HG03469 (cell line): ENCODE data around the gene ABHD5.

ENCODE experiments used
- ATAC-seq: cut with Tn5 transposase; IDR thresholded peaks from one replicate; pipeline ENCODE4 v1.9.1; 2021; ENCODE audit warnings: mild to moderate bottlenecking, moderate library complexity, moderate number of reproducible peaks; ENCODE audit not compliant: unreplicated experiment

ABHD5 gene

DNA sequence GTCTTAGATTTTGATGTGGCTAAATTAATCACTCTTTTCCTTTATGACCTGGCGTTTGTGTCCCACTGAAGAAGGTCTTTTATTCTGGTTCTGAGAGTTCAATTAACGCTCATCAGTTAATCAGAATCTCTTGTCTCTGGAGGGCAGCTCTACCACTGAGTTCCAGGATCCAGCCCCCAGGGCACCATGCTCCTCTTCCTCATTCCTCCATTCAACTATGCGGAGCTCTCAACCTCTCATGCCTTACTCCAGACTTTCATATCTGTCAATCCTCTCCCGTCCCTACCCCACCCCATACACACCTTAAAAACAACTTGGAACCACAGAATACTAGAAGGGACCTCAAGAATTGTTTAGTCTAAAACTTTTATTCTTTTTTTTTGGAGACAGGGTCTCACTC, 4.8 kb upstream of the ABHD5 start:
- no peak for ATAC-seq

DNA sequence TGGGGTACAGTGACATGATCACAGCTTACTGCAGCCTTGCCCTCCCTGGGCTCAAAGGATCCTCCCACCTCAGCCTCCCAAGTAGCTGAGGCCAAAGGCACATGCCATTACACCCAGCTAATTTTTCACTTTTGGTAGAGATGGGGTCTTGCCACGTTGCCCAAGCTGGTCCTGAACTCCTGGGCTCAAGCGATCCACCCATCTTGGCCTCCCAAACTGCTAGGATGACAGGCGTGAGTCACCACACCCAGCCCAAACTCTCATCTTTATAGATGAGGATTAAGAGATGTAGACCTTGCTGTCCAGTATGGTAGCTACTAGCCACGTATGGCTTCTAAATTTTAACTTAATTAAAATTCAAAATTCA, 4.4 kb upstream of the ABHD5 start:
- no peak for ATAC-seq

DNA sequence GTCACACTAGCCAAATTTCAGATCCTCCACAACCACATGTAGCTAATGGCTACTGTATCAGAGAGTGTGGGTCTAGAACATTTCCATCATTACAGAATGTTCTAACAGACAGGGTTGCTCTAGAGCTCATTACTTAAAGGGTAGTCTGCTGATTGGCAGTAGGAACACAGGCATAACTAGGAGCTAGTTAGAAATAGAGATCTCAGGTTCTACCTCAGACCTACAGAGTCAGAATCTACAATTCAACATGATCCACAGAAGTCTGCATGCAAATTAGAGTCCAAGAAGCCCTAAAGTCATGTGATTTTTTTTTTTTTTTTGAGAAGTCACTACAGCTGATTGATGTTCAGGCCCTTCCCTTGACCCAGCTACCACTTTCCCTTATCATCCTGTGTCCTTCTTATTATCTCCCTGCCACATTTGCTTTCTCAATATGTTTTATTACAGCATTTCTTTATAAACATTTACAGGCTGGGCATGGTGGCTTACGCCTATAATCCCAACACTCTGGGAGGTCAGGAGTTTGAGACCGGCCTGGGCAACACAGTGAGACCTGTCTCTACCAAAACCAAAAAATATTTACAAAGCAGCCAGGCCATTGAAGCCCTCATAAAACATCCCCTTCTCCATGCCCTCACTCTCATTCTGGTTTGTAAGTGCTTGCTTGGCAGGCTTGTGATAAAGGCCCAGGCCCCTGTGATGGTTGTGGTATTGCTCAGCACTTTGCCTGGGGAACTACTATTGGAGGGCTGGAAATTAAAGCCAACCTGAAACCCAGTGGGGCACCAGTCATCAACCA, 3.8 kb upstream of the ABHD5 start:
- ATAC-seq = no peak

DNA sequence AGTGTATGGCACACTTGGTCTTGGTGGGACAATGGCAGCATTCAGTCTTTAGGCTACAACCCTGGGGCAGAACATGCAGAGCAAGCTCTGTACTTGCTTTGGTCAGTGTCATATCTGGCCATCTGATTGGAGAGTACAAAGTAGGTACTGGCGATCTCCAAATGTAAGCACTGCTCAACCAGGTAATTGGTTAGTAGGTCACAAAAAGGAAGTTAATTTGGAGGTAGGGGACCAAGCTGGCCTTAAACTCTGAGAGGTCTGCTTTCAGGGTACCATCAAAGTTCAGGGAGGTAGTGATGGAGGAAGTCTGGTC, 3.3 kb upstream of the ABHD5 start:
- no peak for ATAC-seq

DNA sequence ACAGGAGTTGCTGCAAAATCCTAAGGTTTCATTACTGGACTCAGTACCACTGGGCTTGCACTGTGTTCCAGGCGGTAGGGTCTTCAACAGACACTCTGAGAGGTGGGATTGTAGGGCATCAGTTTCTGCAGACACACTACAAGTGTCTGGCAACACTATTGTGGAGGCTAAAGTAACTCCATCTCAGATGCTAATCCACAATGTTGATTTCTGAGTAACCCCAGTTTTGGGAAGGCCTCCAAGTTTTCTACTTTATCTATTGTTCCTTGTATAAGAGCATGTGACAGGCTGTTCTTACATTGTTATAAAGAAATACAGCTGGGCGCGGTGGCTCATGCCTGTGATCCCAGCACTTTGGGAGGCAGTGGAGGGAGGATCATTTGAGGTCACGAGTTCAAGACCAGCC, 2.5 kb upstream of the ABHD5 start:
- no peak for ATAC-seq

DNA sequence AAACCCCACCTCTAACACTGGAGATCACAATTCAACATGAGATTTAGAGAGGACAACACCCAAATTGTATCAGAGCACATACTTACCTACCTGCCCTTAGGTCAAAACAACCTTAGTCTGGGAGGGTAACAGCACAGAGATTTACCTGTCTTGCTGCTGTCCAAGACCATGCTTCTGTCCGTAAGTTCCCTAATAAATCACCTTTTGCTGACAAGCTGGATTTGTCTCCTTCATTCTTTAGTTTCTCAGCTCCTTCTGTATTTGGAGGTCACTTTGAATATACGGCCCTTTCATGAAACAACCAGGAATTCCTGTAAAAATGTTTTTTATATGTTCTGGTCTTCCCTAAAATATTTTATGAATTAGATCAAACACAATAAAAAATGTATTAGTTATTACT, 1.6 kb upstream of the ABHD5 start:
- ATAC-seq = no peak

DNA sequence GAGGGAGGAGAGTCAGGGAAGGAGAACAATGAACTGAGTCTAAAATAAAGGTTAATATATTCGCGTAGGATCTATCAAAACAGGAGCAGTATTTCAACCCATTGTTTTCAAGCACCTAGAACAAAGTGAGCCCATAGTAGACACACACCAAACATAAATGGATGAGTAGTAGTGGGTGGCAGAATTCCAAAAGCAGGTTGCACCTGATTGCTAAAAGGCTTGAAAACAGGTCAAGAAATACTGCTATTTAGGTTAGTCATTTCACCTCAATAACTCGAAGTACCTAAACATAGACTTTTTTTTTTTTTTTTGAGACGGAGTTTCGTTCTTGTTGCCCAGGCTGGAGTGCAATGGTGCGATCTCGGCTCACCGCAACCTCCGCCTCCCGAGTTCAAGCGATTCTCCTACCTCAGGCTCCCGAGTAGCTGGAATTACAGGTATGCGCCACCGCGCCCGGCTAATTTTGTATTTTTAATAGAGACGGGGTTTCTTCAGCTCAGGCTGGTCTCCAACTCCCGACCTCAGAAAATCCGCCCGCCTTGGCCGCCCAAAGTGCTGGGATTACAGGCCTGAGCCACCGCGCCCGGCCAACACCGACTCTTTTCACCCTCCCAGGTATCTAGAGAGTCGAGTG, 855 bp upstream of the ABHD5 start:
- no peak for ATAC-seq

DNA sequence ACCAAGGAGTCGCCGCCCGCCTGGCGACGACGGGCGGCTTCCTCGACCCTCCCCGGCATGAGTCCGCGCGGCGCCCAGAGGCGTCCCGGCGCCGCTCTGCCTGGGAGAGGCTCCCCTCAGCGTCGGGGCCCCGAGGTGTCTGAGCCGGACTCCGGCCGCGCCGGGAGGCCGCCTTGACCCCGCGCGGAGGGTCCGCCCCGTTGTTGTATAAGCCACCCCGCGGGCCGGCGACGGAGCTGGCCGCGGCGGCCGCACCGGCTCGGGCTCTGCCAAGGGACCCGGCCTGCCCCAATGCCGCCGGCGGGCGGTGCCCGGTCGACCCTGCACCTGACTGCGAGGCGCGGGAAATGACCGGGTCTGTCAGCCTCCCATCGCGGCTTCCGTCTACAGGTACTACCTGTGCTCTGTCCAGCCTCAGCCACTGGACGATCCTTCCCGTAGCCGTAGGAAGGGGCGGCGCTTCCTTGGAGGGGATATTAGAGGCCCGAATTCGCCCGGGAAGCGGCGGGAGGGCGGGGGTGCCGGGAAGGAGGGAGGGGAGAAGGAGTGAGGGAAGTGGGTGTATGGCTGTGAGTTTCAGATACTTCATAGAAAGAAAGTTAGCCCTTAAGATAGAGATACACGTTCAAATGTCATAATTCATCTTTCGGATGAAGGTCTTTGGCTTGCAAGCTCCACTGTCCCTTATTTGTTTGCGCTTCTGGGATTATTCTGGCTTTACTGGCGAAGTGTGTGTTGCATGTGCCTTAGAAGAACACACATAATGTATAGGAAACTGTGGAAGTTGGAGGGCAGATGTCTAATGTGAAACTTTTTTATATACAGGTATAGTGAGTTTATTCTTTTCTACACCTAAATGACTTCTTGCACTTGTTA, 620 bp downstream of the ABHD5 start:
- peak; percentile 22 for ATAC-seq

DNA sequence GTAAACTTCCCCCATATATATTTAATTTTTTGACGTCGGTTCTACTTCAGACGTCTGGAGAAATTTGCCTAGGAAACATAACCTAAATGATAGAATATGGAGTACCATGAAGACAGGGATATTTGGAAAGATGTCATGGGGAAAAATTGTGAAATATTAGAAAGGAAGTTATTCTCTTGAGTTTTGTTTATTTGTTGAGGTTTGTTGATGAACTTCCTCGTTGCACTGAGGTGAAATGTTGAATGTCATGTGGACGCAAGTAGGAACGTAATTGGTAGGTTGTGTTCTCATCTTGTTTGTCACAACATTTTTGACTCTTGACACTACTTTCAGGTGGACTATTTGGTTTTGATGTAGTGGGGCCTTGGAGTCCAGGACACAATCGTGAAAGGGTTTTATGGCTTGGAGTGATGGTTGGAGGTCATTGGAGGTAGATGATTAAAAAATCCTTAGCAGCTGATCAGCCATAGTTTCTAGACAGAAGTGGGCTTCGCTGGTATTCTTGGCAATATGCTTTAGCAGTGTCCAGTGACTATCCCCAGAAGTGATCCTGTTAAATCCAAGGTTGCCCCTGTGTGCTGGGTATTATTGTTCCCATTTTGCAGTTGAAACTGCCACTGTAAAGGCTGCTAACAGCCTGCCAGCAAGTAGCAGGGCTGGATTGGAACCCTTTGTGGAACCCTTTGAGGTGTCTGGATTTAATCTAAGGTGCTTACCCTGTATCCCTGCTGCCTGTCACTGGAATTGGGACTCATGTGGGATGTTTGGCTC, 1.5 kb downstream of the ABHD5 start:
- ATAC-seq = no peak

DNA sequence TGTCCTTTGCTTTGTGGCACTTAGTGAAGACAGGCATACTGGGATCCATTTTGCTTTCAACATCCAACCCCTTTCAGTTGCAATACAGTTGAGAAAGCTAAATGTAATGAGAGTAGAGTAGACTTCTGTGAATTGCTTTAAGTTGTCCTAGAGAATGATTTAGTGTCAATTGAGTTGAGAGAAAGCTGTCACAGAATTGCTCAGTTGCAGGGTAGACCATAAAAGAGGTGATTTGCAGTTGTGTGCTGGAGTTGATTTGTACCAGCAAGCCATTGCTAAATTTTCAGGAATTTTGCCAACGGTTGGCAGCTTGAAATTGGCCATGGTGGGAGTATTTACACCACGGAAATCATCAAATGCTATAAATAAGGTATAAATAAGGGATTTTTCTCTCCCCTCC, 2.2 kb downstream of the ABHD5 start:
- no peak for ATAC-seq

DNA sequence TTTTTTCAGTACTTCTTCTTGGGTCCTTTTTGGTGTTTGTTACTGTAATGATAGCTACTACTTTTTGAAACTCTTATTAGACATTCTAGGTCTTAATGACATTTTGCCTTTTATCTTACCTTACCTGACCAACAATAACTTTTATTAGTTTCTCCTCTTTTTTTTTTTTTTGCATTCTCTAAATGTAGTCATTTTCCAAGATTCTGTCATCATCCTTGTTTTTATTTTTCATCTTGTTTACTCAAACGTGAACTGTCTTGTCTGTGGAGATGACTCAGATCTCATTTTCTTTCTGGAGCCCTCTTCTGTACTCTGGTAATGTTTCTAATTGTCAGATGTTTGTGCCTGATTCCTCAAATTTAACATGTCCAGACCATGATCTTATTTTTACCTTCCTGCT, 2.9 kb downstream of the ABHD5 start:
- ATAC-seq = no peak

DNA sequence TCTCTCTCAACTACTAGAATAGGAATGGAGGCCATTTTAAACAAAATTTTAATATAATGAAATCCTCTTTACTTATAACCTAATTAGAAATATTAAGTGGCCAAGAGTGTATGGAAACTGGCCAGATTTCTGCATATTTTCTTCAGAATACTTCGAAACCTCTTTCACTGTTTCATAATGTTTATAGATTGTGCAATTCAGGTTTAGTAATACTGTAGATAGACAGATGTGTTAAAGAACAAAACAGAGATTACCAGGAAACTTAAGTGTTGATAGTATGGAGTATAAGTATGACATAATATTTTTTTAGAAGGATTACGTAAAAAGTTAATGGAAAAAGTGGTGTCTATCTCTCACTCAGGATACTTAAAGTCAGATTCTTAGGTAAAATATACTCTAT, 4.7 kb downstream of the ABHD5 start:
- ATAC-seq = no peak

DNA sequence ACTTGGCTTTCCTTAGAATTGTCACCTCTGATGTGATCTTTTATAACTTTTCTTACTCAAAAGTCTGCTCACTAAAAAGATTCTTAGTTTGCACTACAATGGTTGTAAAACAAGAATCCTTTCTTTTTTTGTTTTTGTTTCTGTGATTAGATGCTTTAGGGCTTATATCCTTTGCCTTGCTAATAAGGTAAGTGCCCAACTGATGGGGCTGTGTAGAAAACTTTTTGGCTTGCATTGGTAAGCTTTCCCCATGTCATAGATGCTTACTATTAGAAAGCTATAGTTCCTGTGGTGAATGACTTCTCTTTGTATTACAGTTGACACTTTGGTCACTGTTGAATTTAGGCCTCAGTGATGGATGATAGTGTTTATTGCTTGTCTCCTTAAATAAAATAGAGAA, 5.1 kb downstream of the ABHD5 start:
- ATAC-seq = no peak

DNA sequence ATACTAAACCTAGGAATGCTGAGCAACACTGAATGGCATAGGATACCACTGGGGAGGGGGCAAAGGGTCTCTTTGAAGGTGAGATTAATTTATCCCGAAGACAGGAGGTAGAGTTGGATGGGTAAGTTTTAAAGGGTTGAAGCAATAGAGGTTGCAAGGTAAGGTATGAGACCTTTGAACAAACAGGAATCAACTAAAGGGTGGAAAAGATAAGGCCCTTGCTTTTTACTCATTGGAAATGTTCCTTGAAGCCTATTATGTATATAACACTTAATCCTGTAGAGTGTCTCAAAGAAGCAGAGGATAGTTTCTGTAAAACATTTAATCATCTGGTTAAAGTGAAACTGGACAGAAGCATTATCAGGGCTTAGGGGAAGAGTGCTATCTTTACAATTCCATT, 5.7 kb downstream of the ABHD5 start:
- ATAC-seq = no peak

DNA sequence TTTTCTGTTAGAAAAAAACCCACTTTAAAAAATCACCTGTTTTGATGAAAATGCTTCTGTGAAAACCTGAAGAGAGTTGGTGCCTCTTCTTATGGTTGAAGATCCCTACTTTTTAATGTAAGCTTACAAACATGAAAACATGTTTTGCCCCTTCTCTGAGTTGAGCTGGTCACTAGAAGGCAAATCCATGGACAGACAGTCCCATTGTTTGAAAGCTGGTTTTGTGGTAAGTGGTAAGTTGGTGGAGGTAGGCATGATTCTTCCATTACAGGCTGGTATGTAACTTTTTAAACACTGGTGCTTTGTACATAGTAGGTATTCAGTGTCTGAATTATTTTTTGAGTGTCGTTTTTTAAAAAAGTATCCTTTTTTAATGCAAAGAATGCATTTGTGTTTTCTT, 6.1 kb downstream of the ABHD5 start:
- ATAC-seq = no peak

DNA sequence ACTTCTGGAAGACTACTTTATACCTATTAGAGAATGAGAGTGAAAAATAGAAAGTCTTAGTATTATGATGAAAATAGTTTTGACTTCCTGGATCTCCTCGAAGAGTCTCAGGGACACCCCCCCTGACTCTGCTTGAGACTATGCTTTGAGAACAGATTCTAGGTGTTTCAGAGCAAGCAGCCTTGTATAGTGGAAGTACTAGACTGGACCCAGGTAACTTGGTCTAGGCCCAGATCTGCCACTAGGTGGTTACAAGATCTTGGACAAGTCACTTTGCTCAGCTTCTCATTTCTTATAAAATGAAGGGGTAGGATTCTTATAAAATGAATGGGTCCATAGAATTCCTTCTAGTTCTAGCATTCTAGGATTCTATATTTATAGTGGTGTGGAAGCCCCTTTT, 9.1 kb downstream of the ABHD5 start:
- peak; percentile 66 for ATAC-seq

DNA sequence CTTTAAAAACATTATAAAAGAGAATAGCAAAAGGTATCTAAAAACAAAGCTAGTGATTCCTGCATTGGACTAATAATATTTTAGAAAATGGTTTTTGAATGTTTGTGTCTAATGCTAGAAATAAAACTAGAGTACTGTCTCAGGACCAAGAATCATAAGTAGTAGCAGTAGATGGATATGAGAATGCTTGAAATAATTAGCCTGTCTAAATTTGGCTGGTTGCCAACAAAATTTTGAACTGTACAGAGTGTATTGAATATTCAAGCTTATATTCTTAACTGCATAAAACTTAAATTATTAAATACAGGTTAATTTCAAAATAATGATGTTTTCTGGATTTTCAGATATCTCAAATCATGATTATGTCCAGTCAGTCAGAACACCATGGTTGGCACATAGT, 14.0 kb downstream of the ABHD5 start:
- ATAC-seq = no peak

DNA sequence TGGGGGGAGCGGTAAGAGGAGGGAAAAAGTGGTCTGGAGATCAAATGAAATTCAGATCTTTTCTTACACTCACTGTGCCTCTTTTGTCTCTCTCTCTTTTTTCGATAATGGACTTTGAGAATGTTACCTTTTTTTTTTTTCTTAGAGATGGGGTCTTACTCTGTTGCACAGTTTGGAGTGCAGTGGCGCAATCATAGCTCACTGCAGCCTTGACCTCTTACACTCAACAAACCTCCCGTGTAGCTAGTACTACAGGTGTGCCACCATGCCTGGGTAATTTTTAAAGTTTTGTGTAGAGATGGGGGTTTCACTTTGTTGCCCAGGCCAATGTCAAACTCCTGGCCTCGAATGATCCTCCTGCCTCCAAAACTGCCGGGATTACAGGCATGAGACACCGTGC, 15.6 kb downstream of the ABHD5 start:
- no peak for ATAC-seq

DNA sequence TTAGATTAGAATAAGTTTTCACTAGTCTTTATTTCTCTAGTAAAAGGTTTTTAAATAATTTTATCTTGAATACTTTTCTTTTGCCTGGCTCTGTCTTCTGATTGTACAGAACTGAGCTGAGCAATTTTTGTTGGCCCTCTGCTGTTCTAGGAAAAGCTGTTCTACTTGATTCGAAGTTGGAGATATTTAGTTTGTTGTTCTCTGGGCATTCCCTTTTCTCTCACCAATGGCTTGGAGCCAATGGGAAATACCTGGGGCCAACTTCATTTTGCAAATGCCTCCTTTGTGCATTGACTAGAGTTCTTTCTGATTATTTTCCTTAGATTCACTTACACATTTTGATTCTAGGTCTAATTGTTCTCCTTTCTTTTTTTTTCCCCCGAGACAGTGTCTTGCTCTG, 16.5 kb downstream of the ABHD5 start:
- no peak for ATAC-seq

DNA sequence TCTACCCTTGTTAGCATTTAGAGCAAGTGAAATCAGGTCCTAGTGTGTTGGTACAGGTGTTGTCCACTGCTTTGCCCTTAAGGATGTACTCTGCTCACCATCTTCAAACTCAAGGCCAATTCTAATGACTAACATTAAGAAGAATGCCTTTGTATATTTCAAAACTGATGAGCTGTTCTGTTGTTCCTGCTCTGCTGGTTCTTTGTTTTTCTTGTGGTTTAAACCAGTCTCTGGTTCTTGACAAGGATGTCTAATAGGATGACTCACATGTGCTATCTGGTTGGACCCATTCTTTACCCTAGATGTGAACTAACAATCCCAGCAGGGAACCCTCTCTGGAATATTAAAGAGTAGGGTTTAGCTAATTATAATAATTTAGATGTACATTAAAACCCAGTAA, 17.3 kb downstream of the ABHD5 start:
- no peak for ATAC-seq

DNA sequence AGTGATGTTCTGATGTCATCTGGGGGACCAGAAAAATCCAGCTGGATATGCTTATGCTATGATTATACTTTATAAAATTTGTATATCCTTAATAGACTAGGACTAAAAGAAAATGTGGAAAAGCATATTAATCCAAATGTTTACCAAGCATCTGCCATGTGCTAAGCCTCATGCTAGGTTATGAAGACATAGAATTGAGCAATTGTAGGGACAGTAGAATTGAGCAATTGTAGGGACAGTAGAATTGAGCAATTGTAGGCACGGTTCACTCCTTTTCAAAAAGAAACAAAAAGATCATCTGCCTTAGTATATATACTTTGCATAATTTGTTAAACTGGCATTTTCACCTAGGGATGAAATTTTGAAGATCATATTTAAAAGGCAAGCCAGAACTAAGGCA, 18.3 kb downstream of the ABHD5 start:
- no peak for ATAC-seq
